ENCODE data around the gene TAB2.
A peak's percentile ranks its signal among the peaks of the same experiment; 100 is the strongest.

Gene TAB2

DNA sequence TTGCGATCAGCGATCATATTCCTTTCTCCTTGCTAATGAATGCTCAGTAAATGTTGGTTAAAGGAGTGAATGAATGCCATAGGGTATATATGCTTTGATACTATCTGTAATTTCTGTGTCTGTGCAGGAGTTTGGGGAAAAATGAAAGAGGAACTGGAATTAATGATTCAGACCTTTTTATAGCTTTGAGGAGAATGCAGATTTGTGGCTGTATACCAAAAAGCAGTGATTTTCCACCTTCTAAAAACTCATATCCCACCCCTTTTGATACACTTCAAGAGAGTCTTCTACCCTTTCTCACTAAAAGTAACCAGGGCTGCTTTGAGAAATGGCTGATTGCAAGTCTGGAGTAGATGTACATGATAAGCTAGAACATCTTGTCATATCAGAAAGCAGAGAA, 56.0 kb downstream of the TAB2 start:
- no peak for FAIRE-seq

DNA sequence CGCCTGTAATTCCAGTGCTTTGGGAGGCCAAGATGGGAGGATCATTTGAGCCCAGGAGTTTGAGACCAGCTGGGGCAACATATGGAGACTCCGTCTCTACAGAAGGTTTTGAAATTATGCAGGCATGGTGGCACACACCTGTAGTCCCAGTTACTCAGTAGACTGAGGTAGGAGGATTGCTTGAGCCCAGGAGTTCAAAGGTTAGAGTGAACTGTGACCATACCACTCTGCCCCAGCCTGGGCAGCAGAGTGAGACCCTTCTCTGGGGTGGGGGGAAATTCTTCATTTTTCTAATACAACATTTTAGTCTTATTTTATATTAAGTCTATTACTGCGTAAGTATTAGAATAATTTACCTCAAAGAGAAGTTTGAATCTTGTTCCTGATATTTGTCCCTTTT, 62.5 kb downstream of the TAB2 start:
- no peak for FAIRE-seq

DNA sequence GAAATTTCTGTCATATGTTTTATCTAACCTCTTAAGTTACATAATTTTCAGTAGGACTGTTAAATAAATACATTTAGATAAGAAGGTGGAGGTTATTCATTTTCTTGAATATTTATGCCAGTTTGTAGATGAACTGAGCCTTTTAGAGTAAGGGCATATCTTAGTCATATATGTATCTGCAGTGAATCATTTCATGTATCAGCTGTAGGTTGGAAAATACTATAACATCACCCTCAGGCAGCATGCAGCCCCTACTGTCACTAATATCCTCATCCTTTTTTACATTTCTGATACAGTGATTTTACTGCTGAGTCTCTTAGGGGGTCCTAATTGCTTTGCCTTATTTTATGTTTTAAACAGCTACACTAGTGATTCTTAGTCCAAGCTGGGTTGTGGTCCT, 63.0 kb downstream of the TAB2 start:
- no peak for FAIRE-seq

DNA sequence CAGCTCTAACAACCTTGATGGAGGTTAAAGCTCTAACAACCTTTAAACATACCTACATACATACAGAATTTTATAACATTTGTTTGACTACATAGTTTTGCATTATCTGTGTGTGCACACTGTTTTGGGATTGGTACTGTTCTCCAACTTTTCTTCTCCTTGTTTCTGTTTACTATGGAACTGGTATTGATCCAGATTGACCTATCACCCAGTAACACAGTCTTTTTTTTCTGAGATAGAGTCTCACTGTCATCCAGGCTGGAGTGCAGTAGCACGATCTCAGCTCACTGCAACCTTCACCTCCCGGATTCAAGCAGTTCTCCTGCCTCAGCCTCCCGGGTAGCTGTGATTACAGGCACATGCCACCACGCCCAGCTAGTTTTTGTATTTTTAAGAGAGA, 65.9 kb downstream of the TAB2 start:
- FAIRE-seq = no peak

DNA sequence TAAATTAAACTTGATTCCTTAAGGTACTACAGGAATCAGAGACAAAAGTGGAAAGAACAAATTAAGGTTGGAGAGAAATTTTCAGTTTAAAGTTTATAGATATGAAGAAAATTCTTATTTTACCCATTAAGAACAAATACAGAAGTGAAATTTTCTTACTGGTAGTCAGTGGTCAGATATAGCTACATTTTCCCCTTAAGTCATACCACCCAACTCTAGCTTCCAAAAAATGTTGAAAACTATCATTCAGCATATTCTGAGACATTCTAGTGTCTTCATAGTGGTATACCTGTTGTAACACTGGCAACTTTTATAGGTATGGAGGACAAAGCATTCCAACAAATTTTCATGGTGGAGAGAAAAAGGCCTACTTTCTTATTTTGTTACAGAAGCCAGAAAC, 67.0 kb downstream of the TAB2 start:
- no peak for FAIRE-seq

DNA sequence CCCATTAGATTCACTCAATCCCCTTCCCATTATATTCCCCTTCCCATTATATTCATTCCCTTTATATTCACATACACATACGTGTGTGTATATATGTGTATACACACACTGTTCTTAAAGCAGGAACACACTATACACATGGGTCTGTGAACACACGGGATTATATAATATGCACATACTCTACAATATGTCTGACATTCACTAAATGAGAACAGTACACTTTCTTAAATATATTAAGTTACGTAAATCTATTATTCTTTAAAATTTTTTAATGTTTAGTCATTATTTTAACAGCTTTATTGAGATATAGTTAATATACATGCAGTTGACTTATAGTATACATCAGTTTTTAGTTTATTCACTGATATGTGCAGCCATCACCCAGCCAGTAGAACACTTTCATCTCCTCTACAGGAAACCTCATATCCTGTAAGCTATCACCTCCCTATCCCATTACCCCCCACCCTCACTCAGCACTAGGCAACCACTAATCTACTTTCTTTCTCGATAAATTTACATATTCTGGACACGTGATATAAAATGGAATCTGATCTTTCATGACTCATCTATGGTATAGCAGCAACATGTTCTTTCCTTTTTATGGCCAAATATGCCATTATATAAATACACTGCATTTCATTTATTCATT, 68.6 kb downstream of the TAB2 start:
- no peak for FAIRE-seq

DNA sequence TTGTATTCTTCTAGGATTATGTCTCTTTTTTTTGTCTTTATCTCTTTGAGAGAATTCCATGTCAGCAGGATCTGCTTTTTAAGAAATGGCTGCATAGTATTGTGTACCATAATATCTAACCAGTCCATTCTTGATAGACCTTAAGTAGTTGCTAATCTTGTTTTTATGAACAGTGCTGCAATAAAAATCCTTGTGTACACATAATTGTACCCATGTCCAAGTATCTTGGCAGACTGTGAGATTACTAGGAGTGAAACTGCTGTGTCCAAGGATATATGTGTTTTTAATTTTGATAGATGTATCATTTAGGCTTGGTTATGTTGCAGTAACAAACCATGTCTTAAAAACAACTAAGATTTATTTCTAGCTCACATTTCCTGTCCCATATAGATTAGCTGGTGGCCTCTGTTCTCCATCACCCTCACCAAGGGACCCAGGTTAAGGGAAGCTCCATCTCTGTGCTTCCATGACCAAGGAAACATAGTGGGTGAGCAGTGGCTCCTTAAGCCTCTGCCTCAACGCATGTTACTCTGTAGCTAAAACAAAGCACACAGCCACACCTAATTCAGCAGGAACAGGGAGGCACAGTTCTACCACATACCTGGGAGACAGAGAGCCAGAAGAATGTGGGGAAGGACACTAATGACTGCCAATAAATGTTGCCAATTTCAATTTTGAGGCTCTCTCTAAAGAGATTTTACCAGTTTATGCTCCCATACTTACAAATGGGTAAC, 70.4 kb downstream of the TAB2 start:
- FAIRE-seq = peak; percentile 74

DNA sequence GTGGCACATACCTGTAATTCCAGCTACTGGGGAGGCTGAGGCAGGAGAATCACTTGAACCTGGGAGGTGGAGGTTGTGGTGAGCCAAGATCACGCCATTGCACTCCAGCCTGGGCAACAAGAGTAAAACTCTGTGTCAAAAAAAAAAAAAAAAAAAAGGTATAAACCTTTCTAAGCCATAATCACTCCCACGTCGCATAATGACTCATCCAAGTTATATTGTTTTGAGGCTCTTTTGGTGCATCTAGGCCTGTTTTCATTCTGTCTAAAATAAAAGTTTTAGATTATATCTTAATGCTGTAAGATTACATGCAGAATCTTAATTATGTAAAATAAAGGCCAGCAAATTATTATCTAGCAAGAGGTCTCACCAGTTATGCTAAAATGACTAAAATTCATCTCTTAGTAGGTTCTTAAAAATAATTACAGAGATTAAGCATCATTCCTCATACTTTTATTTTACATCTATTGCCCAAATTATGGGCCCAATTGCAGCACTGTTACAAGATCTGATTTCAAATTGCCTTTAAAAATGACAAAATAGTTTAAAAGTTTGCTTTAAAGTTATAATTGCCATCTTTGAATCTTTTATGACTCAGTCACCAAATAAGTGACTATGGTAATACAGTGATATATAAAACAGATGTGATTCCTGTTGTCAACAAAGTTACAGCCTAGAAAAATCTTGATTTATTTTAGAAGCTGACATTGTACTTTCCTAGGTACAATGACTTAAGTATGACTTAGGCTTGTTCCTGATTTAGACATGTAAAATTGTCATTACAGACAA, 72.2 kb downstream of the TAB2 start:
- no peak for FAIRE-seq

DNA sequence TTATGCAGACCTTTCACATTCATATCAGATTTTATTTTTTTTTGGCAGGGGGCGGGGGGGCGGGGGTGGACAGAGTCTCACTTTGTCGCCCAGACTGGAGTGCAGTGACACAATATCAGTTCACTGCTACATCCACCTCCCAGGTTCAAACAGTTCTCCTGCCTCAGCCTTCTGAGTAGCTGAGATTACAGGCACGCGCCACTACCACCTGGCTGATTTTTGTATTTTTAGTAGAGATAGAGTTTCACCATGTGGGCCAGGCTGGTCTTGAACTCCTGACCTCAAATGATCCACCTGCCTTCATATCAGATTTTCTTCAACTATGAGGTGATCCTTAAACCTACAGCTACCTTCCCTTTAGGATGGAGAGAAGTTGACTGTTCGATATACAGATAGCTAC, 74.6 kb downstream of the TAB2 start:
- FAIRE-seq = no peak

DNA sequence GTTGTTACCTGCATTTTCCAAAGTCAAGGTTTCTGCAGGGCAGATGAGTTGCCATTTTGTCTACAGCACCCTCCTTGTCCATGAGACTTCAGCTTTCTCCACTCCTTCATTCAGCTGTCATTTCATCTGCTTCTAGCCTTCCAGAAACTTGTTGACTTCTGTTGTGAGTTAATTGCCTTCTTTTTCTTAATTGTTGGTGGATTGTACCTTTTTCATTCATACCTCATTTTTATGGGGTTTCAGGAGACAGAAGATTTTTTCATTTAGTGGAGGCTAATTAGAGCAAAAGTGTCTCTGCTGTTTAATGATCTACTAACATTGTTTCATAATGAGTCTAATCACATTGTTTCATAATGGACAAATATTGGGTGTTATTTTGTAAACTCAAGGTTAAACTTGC, 75.0 kb downstream of the TAB2 start:
- FAIRE-seq = no peak

DNA sequence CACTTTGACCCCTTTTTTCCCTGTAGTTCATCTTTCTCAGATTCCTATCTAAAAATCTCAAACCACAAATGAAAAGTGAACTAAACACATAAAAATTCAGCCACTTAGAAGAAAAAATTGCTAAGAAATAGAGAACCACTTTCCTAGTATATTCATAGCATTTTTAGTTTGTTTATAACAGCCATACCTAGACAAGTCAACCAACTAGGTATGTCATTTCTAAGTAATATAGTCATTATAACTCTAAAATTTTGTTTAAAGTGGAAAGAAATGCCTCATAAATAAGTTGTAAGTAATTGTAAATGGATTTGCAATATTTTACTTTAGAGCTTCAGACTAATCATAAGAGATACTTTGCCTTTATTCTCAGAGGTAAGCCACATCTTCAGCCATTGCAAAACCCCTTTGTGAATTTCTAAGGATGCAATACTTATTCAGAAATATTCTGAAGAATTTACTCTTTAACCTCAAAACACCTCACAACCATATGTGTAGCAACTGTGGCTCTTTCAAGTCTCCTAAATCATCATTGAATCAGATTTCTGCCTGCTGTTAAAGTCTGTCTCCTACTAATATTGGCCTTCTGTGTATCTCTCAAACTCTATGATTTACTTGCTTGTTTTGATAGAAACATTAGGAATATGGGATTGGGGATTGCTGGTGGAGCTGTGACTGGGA, 75.6 kb downstream of the TAB2 start:
- FAIRE-seq = no peak

DNA sequence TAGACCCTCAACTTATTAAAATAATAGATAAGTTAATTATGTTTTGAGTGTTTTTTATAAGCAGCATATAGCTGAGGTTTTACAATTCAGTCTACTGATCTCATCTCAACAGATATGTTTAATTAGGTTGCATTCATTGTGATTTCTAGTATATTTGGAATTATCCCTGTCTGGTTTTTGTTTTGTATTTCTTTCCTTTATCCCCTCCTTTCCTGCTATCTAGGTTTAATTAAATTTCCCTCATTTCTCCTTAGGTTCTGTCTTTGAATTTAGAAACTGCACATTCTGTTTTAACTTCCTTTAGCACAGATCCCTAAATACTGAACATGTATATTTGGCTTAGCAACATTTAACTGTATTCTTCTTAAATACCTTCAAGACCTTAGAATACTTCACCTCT, 77.7 kb downstream of the TAB2 start:
- no peak for FAIRE-seq

DNA sequence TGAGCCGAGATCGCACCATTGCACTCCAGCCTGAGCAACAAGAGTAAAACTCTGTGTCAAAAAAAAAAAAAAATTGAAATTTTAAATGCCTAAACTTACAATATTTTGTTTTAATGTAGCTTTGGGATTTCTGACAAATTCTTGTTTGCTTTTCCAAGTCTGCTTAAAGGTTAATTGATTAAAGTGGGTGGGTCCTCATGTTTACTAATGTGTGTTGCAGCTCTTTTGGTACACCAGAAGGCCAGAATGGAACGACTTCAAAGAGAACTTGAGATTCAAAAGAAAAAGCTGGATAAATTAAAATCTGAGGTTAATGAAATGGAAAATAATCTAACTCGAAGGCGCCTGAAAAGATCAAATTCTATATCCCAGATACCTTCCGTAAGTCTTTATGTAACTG, 79.9 kb downstream of the TAB2 start:
- FAIRE-seq = no peak

DNA sequence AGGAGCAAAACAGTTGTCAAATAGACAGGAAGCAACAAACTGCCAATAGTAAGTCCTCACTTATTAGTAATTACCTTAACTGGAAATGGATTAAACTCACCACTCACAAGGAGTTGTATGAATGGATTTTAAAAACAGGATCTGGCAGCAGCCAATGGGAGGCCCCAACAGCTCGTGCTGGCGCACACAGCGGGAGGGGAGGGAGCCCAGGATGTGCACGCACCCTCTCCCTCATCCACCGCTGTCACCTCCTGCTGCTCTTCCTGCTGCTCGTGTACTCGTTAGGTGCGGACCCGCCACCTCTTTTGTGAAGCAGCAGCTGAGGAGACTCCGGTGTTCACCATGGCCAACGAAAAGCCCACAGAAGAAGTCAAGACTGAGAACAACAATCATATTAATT, 82.5 kb downstream of the TAB2 start, which contains the start of gene SUMO4:
Gene SUMO4, plus strand, starts transcription at position 213 of the 400 bp plus-strand sequence. Its CDS starts 130 bp downstream, at position 343.
- FAIRE-seq = no peak

DNA sequence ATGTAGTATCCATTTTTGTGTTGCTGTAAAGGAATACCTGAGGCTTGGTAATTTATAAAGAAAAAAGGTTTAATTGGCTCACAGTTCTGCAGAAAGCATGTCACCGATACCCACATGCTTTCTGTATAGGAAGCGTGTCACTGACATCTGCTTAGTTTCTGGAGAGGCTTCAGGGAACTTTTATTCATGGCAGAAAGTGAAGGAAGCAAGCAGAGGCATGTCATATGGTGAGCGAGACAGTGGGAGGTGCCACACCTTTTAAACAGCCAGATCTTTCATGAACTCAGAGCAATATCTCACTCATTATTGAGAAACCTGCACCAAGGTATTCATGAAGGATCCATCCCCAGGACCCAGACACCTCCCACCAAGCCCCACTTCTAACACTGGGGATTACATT, 86.0 kb downstream of the TAB2 start:
- no peak for FAIRE-seq

DNA sequence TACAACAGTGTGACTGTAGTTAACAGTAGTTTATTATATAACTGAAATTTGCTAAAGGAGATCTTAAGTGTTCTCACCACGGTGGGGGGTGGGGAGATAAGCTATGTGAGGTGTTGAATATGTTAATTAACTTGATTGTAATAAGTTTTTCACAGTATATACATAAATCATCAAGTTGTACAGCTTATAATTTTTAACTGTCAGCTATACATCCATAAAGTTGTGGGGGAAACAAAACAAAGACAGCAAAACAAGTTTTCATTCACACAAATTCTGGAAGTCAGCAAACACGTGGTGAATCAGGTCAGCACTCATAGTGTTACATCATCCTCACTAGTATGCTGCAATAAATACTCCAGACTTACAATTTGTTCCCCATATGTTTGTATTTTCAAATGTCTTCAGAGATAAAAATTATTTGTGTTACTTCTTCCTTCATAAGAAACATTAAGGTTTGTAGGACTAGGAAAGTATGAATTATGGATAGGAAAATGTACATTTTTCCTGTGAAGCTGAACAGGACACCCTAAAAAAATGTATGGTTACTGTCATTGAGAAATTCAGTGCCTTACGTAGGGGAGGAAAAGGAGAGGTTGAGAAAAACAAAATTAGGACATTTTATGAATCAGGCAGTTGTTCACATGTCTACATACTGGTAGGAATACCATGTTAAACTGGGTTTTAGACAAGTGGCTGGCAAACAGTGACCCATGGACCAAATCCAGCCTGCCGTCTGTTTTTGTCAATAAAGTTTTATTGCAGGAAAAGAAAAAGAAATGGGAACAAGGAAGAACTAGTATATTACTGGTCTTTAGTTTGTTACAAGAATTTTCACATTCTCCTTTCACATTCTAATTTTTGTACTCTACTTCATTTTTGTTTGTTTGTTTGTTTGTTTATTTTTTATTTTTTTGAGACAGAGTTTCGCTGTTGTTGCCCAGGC, 88.6 kb downstream of the TAB2 start:
- no peak for FAIRE-seq

DNA sequence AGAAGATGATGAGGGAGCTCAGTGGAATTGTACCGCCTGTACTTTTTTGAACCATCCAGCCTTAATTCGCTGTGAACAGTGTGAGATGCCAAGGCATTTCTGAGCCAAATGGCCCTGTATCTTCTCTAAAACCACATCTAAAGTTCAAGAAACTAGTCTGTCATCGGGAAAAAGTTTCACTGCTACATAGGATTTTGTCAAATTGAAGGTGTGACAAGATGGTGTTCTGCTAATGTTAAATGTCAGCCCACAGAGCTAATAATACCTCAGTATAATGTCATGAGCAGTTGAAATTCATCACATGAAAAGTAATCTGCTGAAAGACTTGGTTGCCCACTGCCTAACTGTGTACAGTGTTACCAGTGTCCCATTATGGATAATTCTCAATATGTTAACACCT, 92.1 kb downstream of the TAB2 start:
- no peak for FAIRE-seq

DNA sequence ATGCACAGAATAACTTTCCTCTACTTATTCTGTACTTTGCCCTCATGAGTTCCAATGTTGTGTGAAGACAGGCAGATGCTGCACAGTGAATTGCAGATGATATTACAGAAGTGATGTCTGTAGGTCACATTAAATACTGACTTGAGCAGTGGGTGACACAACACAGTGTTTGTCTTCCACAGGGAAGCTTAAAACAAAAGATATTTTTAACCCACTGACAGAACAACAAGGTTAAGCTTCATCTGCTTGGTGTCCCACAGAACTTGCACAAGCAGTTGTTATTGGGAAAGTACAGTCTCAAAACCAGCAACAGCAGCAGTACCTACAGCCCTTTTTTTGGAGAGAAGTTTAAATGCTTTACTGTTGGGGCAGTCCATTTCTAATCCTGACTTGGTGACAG, 93.0 kb downstream of the TAB2 start:
- no peak for FAIRE-seq

DNA sequence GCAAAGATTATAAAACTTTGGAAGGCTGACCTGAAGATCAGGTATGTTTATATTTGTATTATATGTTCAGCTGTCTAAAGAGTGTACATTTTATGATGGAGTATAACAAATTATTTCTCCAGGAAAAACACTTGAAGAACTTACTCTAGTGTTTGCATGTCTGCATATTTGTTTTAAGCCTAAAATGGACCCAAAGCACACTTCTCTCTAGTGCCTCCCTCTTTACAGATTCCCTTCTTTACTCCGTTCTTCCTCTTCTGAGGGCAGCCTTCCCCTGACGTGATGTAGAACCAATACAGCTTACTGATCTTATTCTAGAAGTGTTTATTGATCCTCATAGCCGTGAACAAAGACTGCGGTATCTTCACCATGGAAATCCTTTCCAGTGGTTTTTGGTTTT, 96.5 kb downstream of the TAB2 start:
- no peak for FAIRE-seq

DNA sequence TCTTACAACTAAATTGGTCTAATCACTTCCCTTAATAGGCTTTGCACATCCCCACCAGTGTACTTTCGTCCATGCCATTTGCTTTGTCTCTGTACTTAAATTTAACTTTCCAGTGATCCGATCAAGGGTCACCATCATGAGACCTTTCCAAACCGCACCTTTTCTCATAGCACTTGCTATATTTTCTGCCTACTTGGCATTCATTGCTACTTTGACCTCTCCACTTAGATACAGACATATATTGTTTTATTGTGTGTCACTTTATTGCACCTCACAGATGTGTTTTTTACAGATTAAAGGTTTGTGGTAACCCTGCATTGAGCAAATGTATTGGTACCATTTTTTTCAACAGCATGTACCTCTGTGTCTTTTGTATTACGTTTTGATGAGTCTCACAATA, 97.3 kb downstream of the TAB2 start:
- FAIRE-seq = peak; percentile 36

DNA sequence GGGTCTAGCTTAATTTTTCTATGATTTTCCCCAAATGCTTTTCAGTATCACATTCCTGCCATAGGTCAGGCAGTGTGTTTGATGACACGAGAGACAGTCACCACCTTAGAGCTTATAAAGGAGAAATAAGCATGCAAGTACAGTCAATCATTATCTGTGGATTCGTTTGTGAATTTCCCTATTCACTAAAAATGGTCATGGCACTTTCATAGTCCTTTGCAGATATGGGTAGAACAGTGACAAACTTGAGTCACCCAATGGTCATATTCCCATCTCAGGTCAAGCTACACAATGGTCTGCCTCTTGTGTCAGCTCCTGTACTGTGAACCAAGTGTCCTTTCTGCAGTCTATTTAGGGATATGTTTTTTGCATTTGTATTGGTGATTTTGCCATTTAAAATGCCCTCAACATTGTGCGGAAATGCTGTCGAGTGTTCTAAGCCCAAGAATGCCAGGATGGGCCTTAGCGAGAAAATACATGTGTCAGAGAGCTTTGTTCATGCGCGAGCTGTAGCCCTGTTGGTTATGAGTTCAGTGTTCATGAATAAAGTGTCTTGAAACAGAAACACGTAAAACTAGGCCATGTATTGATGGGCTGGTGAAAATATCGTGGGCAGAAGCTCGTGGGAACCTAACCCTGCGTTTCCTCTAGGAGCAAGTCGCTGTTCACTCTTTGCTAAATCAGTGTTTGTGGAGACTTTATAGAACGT, 102.3 kb downstream of the TAB2 start:
- no peak for FAIRE-seq
